ENCODE data around the gene PARM1.

Gene PARM1

GRCh38 chr4:74944354-74944793 lies 11.5 kb downstream of the PARM1 start:
- Histone ChIP-seq H3K79me2 (ENCODE audit: insufficient read depth, low read depth) (no peaks in the 10 kb centered on the region; the same call in 1 of the 2 replicates), H3K27me3 (ENCODE audit: insufficient read depth, low read depth) (no peaks in the 10 kb centered on the region), H4K20me1 (ENCODE audit: insufficient read depth) (no peaks in the 10 kb centered on the region), H3K4me2 (peak overlapping the region; percentile 69), H3K27ac (peak overlapping the region; percentile 3; the same call in 1 of the 2 replicates), H3K9ac (no peak overlapping the region), H3K4me3 (IDR thresholded peaks at IDR 0.05; ENCODE audit: insufficient read depth, low read depth, low read length) (no peak overlapping the region), H2AFZ (ENCODE audit: low read depth) (peak overlapping the region; percentile 34), H3K36me3 (ENCODE audit: insufficient read depth) (no peaks in the 10 kb centered on the region), H3K4me1 (ENCODE audit: low read depth, poor library complexity, severe bottlenecking) (peaks cover 45% of the 10 kb centered on the region)
- TF ChIP-seq CTCF (conservative IDR thresholded peaks at IDR 0.05; ENCODE audit: low read depth, low read length) = no peak

GRCh38 chr4:74946196-74946595 lies 13.3 kb downstream of the PARM1 start:
- H2AFZ ChIP-seq (ENCODE audit: low read depth) = no peak overlapping the region
- H3K4me2 ChIP-seq = no peak overlapping the region
- no peaks in the 10 kb centered on the region for H3K27me3 ChIP-seq (ENCODE audit: insufficient read depth, low read depth)
- H3K4me3 ChIP-seq (IDR thresholded peaks at IDR 0.05; ENCODE audit: insufficient read depth, low read depth, low read length) = no peak overlapping the region
- no peak overlapping the region for H3K9ac ChIP-seq
- peaks cover 33% of the 10 kb centered on the region for H3K4me1 ChIP-seq (ENCODE audit: low read depth, poor library complexity, severe bottlenecking)
- H3K36me3 ChIP-seq (ENCODE audit: insufficient read depth) = no peaks in the 10 kb centered on the region
- no peaks in the 10 kb centered on the region for H3K79me2 ChIP-seq (ENCODE audit: insufficient read depth, low read depth)
- TF ChIP-seq CTCF (conservative IDR thresholded peaks at IDR 0.05; ENCODE audit: low read depth, low read length) = no peak
- no peak overlapping the region for H3K27ac ChIP-seq
- H4K20me1 ChIP-seq (ENCODE audit: insufficient read depth) = no peaks in the 10 kb centered on the region

GRCh38 chr4:74947798-74948197 lies 14.9 kb downstream of the PARM1 start:
- Histone ChIP-seq H3K36me3 (ENCODE audit: insufficient read depth) (no peaks in the 10 kb centered on the region), H3K4me2 (no peak overlapping the region), H3K79me2 (ENCODE audit: insufficient read depth, low read depth) (no peaks in the 10 kb centered on the region), H3K9ac (no peak overlapping the region), H3K27me3 (ENCODE audit: insufficient read depth, low read depth) (no peaks in the 10 kb centered on the region), H3K4me1 (ENCODE audit: low read depth, poor library complexity, severe bottlenecking) (peaks cover 27% of the 10 kb centered on the region), H2AFZ (ENCODE audit: low read depth) (no peak overlapping the region), H3K4me3 (IDR thresholded peaks at IDR 0.05; ENCODE audit: insufficient read depth, low read depth, low read length) (no peak overlapping the region), H3K27ac (no peak overlapping the region), H4K20me1 (ENCODE audit: insufficient read depth) (no peaks in the 10 kb centered on the region)
- TF ChIP-seq CTCF (conservative IDR thresholded peaks at IDR 0.05; ENCODE audit: low read depth, low read length) = no peak

- no peaks in the 10 kb centered on the region for H3K36me3 ChIP-seq (ENCODE audit: insufficient read depth)
- H3K4me3 ChIP-seq (IDR thresholded peaks at IDR 0.05; ENCODE audit: insufficient read depth, low read depth, low read length) = no peak overlapping the region
- no peaks in the 10 kb centered on the region for H3K27me3 ChIP-seq (ENCODE audit: insufficient read depth, low read depth)
- H3K4me1 ChIP-seq (ENCODE audit: low read depth, poor library complexity, severe bottlenecking) = peaks cover 25% of the 10 kb centered on the region
- no peaks in the 10 kb centered on the region for H4K20me1 ChIP-seq (ENCODE audit: insufficient read depth)
- no peak for TF ChIP-seq CTCF (conservative IDR thresholded peaks at IDR 0.05; ENCODE audit: low read depth, low read length)
- H3K4me2 ChIP-seq = no peak overlapping the region
- no peak overlapping the region for H2AFZ ChIP-seq (ENCODE audit: low read depth)
- no peak overlapping the region for H3K9ac ChIP-seq
- no peak overlapping the region for H3K27ac ChIP-seq
- H3K79me2 ChIP-seq (ENCODE audit: insufficient read depth, low read depth) = no peaks in the 10 kb centered on the region
Observed at GRCh38 chr4:74948236-74948635, 15.3 kb downstream of the PARM1 start.

Data from KMS-11 (cell line).